Large intestine (tissue), 3 donors: ENCODE measurements around the gene ABHD8. TPM values are rescaled to one million over a fixed set of nuclear protein-coding genes. Genes with fewer than 3 reads are reported as not detected.

ENCODE experiments used
- DNase-seq, 2 donors: peaks; one replicate each; pipeline versions ENCODE4 v3.0.0 to v3.0.0-alpha.2; 2013
- H3K27ac ChIP-seq: one replicate; pipeline ENCODE4 v1.5.1; 2013; ENCODE audit warnings: low read length
- H3K27me3 ChIP-seq: 2 replicates; pipeline ENCODE4 v1.6.1; 2013; ENCODE audit warnings: low read length; ENCODE audit not compliant: control insufficient read depth, insufficient read depth
- H3K36me3 ChIP-seq: 2 replicates; pipeline ENCODE4 v1.6.1; 2013; ENCODE audit warnings: low read length; ENCODE audit not compliant: control insufficient read depth, insufficient read depth
- H3K4me1 ChIP-seq: one replicate; pipeline ENCODE4 v1.6.1; 2013; ENCODE audit warnings: low read length; ENCODE audit not compliant: control insufficient read depth, insufficient read depth
- H3K4me3 ChIP-seq: one replicate; pipeline ENCODE4 v1.5.1; 2013; ENCODE audit warnings: low read length
- H3K9me3 ChIP-seq: one replicate; pipeline ENCODE4 v1.6.1; 2013; ENCODE audit warnings: mild to moderate bottlenecking, low read depth, low read length, moderate library complexity; ENCODE audit not compliant: control insufficient read depth
- WGBS: methylation state at CpG from one replicate; pipeline ENCODE4 v1.1.5; 2013; ENCODE audit warnings: low lambda C conversion rate; ENCODE audit not compliant: insufficient coverage; 5-methylcytosine and 5-hydroxymethylcytosine counted together
- polyA plus RNA-seq: library from polyadenylated mRNA; unstranded; fragments of 120-200 nt; gene quantifications from one replicate; pipeline ENCODE4 v1.2.1, GENCODE V29; 2013

The ABHD8 gene
- polyA plus RNA-seq, 1 donor, result 5.0 TPM

DNA sequence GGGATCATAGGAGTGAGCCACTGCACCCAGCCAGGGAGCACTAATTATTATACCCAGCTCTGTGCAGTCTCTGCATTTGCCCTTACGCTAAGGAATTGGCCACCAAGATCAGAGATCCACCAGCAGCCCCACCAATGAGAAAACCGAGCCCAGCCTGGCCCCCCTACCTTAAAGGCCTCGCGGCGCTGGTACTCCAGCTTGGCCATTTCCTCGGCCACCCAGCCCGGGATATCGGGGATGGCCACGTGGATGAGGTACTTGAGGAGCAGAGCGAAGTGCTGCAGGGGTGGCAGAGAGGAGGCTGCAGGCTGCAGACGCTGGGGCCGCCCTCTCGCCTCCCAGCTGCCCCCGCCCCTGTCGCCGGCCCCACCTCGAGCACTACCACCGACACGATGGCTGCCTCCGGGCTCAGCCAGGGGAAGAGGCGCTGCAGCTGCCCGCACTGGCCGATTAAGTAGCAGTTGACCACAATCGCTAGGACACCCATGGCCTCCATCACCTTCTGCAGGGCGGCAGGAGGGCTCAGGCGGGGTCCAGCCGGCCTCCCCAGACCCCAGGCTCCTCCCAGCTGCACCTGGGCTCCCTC is 23.9 kb upstream of the ABHD8 start:
- Histone ChIP-seq H3K4me1 (peaks cover 11% of the 10 kb centered on the region), H3K9me3 (peaks cover 9% of the 10 kb centered on the region), H3K36me3 (peaks cover 3% of the 10 kb centered on the region), H3K4me3 (no peak overlapping the region), H3K27me3 (peaks cover 20% of the 10 kb centered on the region), H3K27ac (no peak overlapping the region)
- no peak for DNase-seq
- no CpG with 5 or more reads among the region's 27 CpGs for WGBS

DNA sequence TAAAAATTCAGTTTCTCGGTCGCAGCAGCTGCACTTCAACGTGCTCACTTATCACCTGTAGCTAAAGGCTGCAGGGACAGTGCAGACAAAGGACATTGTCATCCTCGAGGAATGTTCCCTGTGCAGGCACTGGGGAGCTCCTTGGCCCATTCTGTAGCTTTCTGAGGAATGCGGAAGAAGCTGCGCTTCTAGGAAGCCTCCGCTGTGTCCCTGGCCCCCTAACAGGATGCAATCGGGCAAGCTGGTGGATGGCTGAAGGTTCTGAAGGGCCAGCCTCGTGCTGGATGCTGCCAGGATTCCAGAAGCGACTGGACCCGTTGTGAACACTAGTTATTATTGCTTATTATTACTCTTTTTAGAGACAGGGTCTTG is 23.4 kb upstream of the ABHD8 start:
- Histone ChIP-seq H3K27me3 (peaks cover 20% of the 10 kb centered on the region), H3K4me3 (no peak overlapping the region), H3K36me3 (peaks cover 9% of the 10 kb centered on the region), H3K4me1 (peaks cover 11% of the 10 kb centered on the region), H3K9me3 (peaks cover 9% of the 10 kb centered on the region), H3K27ac (no peak overlapping the region)
- DNase-seq, result no peak
- no CpG with 5 or more reads among the region's 11 CpGs for WGBS

DNA sequence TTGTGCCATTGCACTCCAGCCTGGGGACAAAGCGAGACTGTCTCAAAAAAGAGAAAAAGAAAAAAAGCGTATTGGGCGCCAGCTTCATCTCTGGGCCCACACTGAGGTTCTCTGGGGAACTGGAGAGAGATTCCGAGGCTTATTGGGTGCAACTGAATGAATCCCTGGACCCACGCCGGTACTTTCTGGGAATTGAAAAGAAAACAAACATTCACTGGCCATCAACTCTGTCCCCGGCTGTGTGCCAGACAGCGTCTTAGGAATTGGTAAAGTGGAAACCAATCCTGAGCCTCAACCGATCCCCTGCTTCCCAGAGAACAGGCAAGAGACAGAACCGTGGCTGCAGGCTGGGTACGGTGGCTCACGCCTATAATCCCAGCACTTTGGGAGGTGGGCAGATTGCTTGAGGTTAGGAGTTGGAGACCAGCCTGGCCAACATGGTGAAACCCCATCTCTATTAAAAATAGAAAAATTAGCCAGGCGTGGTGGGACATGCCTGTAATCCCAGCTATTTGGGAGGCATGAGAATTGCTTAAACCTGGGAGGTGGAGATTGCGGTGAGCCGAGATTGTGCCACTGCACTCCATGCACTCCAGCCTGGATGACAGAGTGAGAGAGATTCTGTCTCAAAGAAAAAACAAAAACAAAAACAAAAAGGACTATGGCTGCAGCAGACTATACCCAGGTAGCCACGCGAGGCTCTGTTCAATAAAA is 22.8 kb upstream of the ABHD8 start:
- DNase-seq, result no peak
- 100% methylated on average over 1 of the region's 17 CpGs for WGBS

DNA sequence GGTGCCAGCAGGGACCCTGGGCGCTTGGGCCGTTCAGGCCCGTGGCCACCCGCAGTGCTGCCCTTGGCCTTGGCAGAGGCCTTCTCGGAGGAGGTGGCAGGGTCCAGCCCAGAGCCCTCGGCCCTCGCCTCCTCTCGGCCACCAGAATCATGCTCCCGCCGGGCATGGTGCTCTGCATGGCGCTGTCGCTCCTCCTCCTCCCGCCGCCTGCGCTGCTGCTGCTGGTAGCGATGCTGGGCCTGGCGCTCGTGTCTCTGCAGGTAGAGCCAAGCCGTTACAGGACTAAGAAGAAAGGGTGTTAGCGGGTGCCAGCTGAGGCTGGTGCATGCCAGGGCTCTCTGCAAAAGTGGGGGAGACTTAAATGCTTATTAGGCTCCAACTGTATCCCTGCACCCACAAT is 21.9 kb upstream of the ABHD8 start:
- H3K4me3 ChIP-seq, result no peak overlapping the region
- no CpG with 5 or more reads among the region's 20 CpGs for WGBS
- H3K27ac ChIP-seq, result no peak overlapping the region
- H3K36me3 ChIP-seq, result peaks cover 19% of the 10 kb centered on the region
- peaks cover 14% of the 10 kb centered on the region for H3K27me3 ChIP-seq
- no peak for DNase-seq
- H3K4me1 ChIP-seq, result peaks cover 11% of the 10 kb centered on the region
- H3K9me3 ChIP-seq, result peaks cover 6% of the 10 kb centered on the region

More for the DNA sequence above, 22.8 kb upstream of the ABHD8 start:
- H3K27me3 ChIP-seq, result peaks cover 20% of the 10 kb centered on the region
- H3K36me3 ChIP-seq, result peaks cover 12% of the 10 kb centered on the region
- no peak overlapping the region for H3K27ac ChIP-seq
- H3K4me1 ChIP-seq, result peaks cover 11% of the 10 kb centered on the region
- H3K9me3 ChIP-seq, result peaks cover 9% of the 10 kb centered on the region
- H3K4me3 ChIP-seq, result no peak overlapping the region

DNA sequence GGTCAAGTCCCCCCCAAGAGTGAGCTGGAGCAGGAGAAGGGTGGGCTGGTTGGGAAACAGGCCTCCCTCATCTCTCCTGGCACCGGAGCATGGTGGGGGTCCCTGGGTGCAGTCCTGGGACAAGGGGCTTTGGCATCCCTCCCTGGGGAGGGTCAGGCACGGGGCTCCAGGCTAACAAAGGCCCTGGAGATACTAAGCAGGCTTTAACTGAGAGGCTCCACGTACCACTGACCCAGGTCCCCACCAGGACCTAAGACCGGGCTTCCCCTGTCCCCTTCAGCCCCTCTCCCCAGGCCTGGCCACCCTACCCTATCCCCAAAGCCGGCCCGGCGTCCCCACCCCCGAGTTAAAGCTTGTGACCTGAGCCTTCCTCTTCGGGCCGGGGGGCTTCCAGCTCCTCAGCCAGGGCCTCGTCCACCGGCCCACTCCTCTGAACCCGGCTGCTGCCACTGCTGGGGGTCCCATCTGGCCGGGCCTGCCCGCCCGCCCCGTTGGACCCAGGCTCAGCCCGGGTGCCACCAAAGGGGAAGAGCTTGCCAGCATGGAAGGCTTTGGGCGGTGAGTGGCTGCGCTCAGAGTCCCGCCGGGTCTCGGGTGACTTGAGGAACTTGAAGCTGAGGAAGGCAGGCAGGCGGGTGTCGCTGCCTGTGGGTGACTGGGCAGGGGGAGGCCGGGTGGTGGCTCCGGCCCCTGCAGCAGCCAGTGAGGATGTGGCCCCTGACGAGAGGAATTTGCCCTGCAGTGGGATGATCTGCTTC is 21.3 kb upstream of the ABHD8 start:
- no peak overlapping the region for H3K27ac ChIP-seq
- H3K27me3 ChIP-seq, result peaks cover 8% of the 10 kb centered on the region
- no CpG with 5 or more reads among the region's 28 CpGs for WGBS
- H3K9me3 ChIP-seq, result peaks cover 3% of the 10 kb centered on the region
- DNase-seq, result no peak
- H3K4me1 ChIP-seq, result peaks cover 11% of the 10 kb centered on the region
- peaks cover 22% of the 10 kb centered on the region for H3K36me3 ChIP-seq
- no peak overlapping the region for H3K4me3 ChIP-seq

DNA sequence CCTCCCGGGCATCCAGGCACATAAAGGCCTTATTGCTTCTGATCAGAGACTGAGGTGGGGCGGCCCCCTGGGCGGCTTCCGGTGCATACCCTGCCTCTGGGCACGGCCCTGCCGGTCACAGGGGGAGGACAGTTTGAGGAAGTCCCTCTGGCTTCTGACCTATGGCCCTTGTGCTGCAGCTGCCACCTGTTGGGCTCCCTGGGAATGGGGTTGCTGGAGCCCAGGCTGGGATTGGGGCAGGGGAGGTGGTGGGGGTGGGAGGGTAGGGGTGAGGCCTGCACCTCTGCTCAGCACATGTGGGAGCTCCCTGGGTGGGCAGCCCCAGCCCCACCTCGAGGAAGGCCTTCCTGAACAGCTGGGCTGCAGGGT is 20.7 kb upstream of the ABHD8 start:
- no CpG with 5 or more reads among the region's 7 CpGs for WGBS
- peaks cover 28% of the 10 kb centered on the region for H3K36me3 ChIP-seq
- peaks cover 2% of the 10 kb centered on the region for H3K27me3 ChIP-seq
- peaks cover 8% of the 10 kb centered on the region for H3K4me1 ChIP-seq
- no peaks in the 10 kb centered on the region for H3K9me3 ChIP-seq
- H3K4me3 ChIP-seq, result no peak overlapping the region
- DNase-seq, result no peak
- no peak overlapping the region for H3K27ac ChIP-seq

DNA sequence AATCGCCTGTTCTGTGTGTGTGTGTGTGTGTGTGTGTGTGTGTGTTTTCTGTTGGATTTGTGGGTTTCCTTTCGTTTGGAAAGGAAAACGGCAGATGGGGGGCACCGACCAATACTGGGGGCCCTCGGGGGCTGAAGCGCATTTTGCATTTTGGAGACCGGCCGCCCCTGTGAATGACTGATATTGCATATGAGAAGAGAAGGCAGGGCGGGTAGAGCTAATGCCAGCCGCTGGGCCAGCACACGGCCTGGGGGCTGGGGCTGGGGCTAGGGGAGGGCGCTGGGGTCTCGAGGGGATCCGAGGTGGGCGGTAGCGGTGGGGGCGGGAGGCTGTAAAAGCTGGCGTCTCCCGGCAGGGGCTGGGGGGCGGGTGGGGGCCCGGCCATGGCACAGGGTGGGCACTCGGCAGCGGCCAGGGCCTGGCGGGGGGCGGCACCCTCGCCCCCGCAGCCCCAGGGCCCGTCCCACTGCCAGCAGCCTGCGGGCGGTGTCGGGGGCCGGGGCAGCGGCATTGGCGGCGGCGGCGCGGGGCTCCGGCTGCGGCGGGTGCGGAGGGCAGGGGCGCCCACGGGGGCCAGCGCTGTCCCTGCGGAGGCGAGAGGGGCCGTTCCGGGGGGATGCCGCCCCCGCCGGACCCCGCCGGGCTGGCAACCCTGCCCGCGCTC is 20.2 kb upstream of the ABHD8 start:
- peaks cover 30% of the 10 kb centered on the region for H3K36me3 ChIP-seq
- no peak overlapping the region for H3K4me3 ChIP-seq
- H3K4me1 ChIP-seq, result peaks cover 8% of the 10 kb centered on the region
- H3K27me3 ChIP-seq, result no peaks in the 10 kb centered on the region
- H3K27ac ChIP-seq, result no peak overlapping the region
- no peaks in the 10 kb centered on the region for H3K9me3 ChIP-seq
- no peak for DNase-seq
- WGBS, result no CpG with 5 or more reads among the region's 56 CpGs

DNA sequence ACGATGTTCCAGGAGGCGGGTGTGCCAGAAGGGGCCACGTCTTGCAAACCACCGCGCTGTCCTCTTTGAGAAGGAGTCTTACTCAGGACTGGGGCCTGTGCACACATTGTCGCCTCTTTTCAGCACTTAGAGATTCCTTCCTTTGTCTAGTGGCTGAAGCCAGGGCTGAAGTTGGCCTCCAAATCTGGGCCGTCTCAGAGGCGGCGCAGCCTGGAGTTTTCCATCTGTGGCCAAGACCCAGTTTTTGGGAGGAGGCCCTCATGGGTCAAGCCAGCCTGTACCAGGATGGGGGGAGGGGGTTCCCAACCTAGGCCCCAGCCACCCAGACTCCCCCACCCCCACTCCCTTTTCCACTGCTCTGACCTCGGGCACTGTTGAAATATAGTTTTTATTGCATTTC is 19.6 kb upstream of the ABHD8 start:
- no peak for DNase-seq
- no peaks in the 10 kb centered on the region for H3K9me3 ChIP-seq
- peaks cover 30% of the 10 kb centered on the region for H3K36me3 ChIP-seq
- H3K4me1 ChIP-seq, result peaks cover 4% of the 10 kb centered on the region
- no peaks in the 10 kb centered on the region for H3K27me3 ChIP-seq
- no peak overlapping the region for H3K4me3 ChIP-seq
- no CpG with 5 or more reads among the region's 10 CpGs for WGBS
- no peak overlapping the region for H3K27ac ChIP-seq

DNA sequence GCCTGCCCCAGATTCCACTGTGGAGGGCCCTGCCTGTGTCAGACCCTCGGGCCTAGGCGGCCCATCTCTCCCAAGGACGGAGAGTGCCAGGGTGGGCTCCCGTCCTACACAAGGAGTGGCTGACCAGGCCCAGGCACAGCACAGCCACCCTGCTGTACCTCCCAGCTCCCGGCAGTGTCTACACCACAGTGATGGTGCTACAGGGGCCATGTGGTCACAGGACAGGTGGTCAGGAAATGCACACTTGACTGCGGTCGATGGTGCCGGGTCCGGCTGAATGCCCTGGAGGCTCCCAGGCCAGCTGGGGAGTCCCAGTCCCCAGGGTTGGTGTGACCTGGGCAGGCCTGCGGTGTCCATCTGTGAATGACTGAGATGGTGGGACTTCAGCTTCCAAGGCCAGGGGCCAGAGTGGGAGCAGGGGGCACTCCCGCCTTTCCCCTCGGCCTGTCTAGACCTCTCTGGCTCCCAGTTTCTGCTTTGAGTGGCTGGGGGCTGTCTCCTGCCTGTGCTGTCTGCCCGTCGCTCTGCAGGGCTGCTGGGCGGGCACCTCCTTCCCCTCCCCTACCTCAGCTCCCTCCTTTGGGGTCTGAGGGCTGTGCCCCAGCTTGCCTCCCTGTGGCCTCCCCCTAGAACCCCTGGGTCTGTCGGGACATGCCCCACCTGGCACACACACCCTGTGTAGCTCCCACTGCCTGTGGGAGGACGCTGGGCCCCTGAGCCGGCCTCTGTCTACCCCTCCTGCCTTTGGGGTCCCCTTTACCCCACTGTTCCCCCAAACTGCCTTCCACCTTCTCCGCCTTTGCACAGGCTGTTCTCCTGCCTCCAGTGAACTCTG is 18.6 kb upstream of the ABHD8 start:
- Histone ChIP-seq H3K27ac (no peak overlapping the region), H3K9me3 (no peaks in the 10 kb centered on the region), H3K4me1 (no peaks in the 10 kb centered on the region), H3K36me3 (peaks cover 30% of the 10 kb centered on the region), H3K4me3 (no peak overlapping the region), H3K27me3 (no peaks in the 10 kb centered on the region)
- no peak for DNase-seq
- WGBS, result no CpG with 5 or more reads among the region's 19 CpGs

DNA sequence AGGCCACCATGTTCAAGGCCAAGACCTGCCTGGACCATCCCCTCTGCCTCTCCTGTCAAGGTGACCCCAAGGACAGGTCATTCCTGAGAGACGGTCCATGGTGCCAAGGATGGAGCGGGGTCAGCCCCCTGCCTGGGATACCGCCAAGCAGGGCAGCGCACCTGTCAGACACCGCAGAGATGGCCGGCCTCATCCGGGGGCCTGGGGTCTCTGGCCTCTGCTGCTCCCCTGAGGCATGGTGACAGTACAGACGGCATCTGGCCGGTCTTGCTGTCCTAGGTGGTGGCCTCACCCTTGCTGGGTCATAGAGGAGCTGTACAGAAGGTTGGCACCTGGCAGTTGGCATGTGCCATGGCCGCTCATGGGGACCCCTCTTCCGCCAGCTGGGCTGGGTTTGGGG is 17.2 kb upstream of the ABHD8 start:
- H3K27ac ChIP-seq, result no peak overlapping the region
- H3K36me3 ChIP-seq, result peaks cover 37% of the 10 kb centered on the region
- no peak overlapping the region for H3K4me3 ChIP-seq
- no peak for DNase-seq
- WGBS, result no CpG with 5 or more reads among the region's 11 CpGs
- H3K4me1 ChIP-seq, result no peaks in the 10 kb centered on the region
- H3K9me3 ChIP-seq, result no peaks in the 10 kb centered on the region
- no peaks in the 10 kb centered on the region for H3K27me3 ChIP-seq
